Suppressor macrophage treated with lipopolysaccharide for 4 hours (primary cell): ENCODE data around the gene BRICD5.

ENCODE experiments used
- DNase-seq: peaks from one replicate; pipeline ENCODE4 v3.0.0-alpha.2; 2020

BRICD5 gene

DNA sequence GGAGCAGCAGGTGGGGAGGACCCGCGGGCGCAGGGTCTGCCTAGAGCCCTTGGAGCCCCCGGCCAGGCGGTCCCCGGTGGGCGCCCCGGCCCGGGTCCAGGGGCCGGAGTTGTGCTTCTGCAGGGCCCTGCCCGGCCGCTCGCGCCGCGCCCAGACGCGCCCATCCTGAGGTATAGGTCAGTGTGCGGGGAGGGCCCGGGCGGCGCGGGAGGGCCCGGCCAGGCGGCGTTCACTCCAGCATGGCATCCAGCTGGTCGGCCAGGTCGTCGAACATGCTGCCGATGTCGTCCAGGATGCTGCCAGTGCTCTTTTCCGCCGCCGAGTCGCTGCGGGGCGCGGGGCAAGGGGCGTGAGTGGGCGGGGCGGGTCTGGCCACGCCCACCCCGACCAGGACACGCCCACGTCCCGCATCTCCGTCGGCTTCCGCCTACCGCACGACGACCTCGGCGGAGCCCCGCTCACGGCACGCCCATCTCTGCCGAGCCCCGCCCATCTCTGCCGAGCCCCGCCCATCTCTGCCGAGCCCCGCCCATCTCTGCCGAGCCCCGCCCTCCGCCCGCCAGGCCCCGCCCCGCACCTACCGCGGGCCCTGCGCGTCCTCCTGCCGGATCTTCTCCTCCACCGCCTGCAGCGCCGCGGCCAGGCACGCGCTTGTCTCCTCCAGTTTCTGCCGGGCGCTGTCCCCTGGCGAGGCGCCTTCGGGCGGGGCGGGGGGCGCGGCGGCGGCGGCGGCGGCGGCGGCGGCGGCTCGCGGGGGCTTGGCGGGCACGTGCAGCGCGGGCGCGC lies 32.1 kb downstream of the BRICD5 start:
- peak; percentile 15 for DNase-seq

DNA sequence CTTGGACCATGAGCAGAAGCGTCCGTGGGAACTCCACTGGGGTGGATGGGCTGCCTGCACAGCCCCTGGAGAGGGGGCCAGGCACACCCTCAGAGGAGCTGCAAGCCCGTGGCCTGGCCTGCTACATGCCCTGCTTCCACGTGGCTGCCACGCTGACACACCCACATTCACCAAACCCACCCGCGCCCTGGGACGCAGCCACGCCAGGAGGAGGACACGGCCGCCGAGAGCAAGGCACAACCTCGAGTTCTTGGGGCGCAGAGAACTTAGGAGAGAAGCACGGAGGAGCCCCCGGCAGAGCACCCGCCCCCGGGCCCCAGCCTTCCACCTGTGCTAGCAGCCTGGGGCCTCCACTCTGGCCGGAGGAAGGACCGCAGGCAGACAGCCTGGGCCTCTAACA lies 33.1 kb downstream of the BRICD5 start:
- no peak for DNase-seq

GRCh38 chr16:2177101-2177500 lies 33.6 kb downstream of the BRICD5 start:
- no peak for DNase-seq

GRCh38 chr16:2176047-2176446 lies 34.6 kb downstream of the BRICD5 start:
- DNase-seq: no peak

- DNase-seq: no peak
These were observed 35.2 kb downstream of the BRICD5 start for GRCh38 chr16:2175454-2175853.

GRCh38 chr16:2174396-2175131 lies 36.1 kb downstream of the BRICD5 start:
- no peak for DNase-seq

GRCh38 chr16:2173916-2174315 lies 36.7 kb downstream of the BRICD5 start:
- DNase-seq: no peak

- no peak for DNase-seq
These were observed 37.3 kb downstream of the BRICD5 start for GRCh38 chr16:2173366-2173765.

GRCh38 chr16:2172688-2173335 lies 37.9 kb downstream of the BRICD5 start:
- DNase-seq: no peak

DNA sequence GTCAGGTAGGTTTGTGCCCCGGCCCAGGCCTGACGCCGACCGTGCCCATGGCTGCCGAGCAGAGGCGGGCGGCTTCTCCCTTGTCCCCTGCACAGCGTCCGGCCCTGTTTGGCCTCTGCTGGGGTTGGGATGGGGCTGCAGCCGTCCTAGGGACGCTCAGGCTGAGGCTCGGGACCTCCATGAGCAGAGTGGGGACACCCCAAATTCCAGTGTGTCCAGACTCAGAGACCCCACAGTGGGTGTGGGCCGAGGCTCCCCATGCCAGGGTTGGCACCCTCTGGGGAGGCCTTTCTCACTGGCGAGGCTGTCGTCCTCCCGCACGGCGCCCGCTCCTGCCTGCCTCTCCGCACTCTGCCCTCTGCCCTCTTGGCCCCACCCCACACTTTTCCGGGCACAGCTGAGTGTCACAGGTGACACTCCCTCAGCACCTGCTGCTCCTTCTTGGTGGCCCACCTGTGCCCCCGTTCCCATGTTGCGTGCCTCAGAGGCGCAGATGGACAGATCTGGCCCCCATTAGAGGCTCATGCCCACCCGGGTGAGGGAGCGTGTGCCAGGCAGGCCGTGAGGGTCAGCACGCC lies 39.0 kb downstream of the BRICD5 start:
- DNase-seq: no peak

GRCh38 chr16:2170587-2171435 lies 39.9 kb downstream of the BRICD5 start:
- DNase-seq: no peak

GRCh38 chr16:2170080-2170479 lies 40.6 kb downstream of the BRICD5 start:
- DNase-seq: no peak

DNA sequence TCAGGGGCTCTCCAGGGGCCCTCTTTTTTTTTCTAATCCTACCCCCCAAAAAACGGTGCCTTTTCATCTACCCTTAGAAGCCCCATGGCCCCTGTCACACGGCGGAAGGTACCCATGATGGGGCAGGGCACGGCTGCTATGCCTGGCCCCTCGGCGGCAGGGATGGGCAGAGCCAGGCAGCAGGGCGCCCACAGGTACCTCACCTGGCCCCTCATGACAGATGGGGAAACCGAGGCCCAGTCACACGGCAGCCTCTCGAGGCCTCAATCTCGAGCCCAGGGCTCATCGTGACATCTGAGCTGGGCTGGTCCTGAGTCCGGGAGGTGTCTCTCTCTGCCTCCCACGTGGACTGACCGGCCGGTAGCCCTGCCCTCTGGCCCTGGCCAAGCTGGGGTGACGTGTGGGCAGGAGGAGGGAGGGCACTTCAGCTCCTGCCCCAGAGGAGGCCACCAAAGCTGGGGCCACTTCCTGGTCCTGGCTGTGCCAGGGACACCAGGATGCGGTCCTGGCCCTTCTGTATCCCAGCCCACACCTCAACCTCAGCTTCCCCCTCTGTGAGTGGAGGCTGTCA lies 43.5 kb downstream of the BRICD5 start:
- DNase-seq: no peak

DNA sequence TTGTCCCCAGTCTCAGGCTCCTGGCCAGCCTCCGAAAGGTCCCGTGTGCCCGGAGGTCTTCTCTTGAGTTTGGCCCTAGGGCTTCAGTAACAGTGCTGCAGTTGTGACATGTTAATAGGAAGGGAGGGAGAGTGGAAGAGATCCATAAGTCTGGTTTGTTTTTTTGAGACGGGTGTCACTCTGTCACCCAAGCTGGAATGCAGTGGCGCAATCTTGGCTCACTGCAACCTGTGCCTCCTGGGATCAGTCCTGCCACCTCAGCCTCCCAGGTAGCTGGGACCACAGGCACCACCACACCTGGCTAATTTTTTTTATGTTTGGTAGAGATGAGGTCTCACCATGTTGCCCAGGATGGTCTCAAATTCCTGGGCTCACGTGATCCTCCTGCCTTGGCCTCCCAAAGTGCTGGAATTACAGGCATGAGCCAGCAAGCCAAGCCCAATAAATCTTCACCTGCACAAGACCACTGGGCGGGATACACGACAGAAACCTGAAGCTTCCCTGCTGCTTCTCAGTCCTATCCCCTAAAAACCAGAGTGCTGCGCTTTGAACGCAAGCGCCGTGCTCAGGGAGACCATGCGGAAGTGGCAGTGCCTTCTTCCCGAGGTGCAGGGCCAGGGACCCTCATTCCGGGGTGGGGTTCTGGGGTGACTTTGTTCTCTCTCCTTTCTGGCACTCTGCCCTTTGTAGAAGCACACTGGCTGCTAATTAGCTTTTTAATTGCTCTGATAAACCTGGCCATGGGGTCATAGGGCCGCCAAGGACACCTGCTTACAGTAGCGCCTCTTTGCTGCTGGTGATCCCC lies 44.2 kb downstream of the BRICD5 start:
- no peak for DNase-seq

DNA sequence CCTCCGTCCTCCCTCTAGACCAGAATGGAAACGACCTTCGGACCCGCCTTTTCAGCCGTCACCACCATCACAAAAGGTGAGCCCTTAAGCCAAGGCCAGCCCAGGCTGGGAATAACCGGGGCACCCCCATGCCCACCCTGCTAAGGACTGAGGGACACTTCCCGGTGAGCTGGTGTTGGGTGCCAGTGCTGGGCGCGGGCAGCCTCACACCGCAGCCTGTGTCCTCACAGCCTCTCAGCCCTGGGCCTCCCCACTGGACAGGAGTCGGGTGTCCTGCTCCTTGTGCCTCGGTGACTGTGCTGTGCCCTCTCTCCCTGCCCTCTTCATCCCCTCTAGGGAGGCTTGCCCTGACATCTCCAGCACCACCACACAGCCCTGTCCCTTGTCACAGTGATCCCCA lies 44.8 kb downstream of the BRICD5 start:
- DNase-seq: no peak

- DNase-seq: no peak
These were observed 47.3 kb downstream of the BRICD5 start for GRCh38 chr16:2163211-2163881.

- no peak for DNase-seq
These were observed 48.0 kb downstream of the BRICD5 start for GRCh38 chr16:2162676-2163118.

DNA sequence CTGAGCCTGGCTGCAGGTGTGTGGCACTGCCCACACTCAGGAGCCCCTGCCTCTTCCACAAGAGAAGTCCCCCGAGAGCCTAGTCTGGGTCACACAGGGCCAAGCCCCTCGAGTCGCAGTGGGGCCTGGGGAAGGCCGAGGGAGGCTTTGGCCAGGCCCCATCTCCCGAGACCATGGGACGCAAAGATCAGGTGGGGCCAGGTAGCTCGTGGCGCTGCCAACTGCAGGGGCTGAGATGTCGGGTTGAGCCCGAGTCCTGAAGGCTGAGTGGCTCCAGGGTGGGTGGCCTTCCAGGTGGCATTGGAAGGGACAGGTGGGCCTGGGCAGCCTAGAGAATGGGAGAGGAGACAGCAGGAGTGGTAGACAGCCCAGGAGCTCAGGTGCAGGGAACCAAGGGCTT lies 48.8 kb downstream of the BRICD5 start:
- DNase-seq: no peak

DNA sequence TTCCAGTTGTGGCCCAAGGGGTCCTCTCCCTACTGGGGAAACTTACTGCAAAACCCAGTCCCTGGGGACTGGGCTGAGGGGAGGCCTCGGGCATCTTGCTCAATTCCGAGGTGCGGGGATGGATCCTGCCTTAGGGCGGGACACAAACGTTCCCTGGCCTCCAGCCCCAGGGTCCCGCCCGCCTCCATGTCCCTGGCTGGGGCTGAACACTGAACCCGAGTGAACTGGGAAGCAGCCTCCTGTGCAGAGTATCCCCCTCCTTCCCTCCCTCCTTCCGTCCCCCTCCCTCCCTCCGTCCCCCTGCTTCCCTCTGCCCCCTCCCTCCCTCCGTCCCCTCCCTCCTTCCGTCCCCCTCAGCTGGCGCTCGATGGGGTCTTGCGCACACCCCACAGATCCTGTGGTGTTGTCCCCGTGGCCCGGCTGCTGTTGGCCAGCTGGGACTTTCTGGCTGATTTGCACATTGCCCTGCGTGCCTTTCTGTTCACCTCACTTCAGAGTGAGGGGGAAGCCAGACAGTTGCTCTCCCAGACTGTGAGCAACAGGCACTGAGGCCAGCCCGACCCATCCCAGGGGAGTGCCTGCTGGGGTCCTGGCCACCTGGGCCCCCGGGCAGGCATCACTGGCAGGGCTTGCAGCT lies 49.6 kb downstream of the BRICD5 start:
- no peak for DNase-seq
